ENCODE measurements around the gene SLC25A13.

The SLC25A13 gene

GRCh38 chr7:96224685-96225084 lies 97.2 kb downstream of the SLC25A13 start:
- H3K27ac Mint-ChIP-seq = no peak overlapping the region
- no peak for DNase-seq (ENCODE audit: low spot score in 2 of 2)
- H3K4me3 Mint-ChIP-seq = no peak overlapping the region
- no peaks in the 10 kb centered on the region for H3K4me1 Mint-ChIP-seq
- ATAC-seq = peak; percentile 43
- H3K9me3 Mint-ChIP-seq = no peaks in the 10 kb centered on the region
- no peaks in the 10 kb centered on the region for H3K36me3 Mint-ChIP-seq

GRCh38 chr7:96224073-96224472 lies 97.8 kb downstream of the SLC25A13 start:
- ATAC-seq = no peak
- no peak for DNase-seq (ENCODE audit: low spot score in 2 of 2)
- H3K4me3 Mint-ChIP-seq = no peak overlapping the region
- no peak overlapping the region for H3K27ac Mint-ChIP-seq
- H3K36me3 Mint-ChIP-seq = no peaks in the 10 kb centered on the region
- no peaks in the 10 kb centered on the region for H3K9me3 Mint-ChIP-seq
- H3K4me1 Mint-ChIP-seq = no peaks in the 10 kb centered on the region

GRCh38 chr7:96221888-96222287 lies 100.0 kb downstream of the SLC25A13 start:
- DNase-seq (ENCODE audit: low spot score in 2 of 2) (no peak), ATAC-seq (no peak)
- no peaks in the 10 kb centered on the region for H3K36me3 Mint-ChIP-seq
- H3K9me3 Mint-ChIP-seq = no peaks in the 10 kb centered on the region
- no peaks in the 10 kb centered on the region for H3K4me1 Mint-ChIP-seq
- H3K27ac Mint-ChIP-seq = no peak overlapping the region
- no peak overlapping the region for H3K4me3 Mint-ChIP-seq

GRCh38 chr7:96219378-96220130 lies 102.3 kb downstream of the SLC25A13 start:
- Mint-ChIP-seq H3K4me1 (no peaks in the 10 kb centered on the region), H3K4me3 (no peak overlapping the region), H3K9me3 (peaks cover 3% of the 10 kb centered on the region), H3K27ac (no peak overlapping the region), H3K36me3 (no peaks in the 10 kb centered on the region)
- no peak for ATAC-seq
- no peak for DNase-seq (ENCODE audit: low spot score in 2 of 2)

- DNase-seq (ENCODE audit: low spot score in 2 of 2) (no peak), ATAC-seq (no peak)
- no peak overlapping the region for H3K4me3 Mint-ChIP-seq
- H3K36me3 Mint-ChIP-seq = no peaks in the 10 kb centered on the region
- peaks cover 3% of the 10 kb centered on the region for H3K9me3 Mint-ChIP-seq
- H3K4me1 Mint-ChIP-seq = no peaks in the 10 kb centered on the region
- H3K27ac Mint-ChIP-seq = no peak overlapping the region
Measured at GRCh38 chr7:96218664-96219243, 103.1 kb downstream of the SLC25A13 start.

- DNase-seq (ENCODE audit: low spot score in 2 of 2) = no peak
- Mint-ChIP-seq H3K9me3 (peaks cover 3% of the 10 kb centered on the region), H3K4me1 (no peaks in the 10 kb centered on the region), H3K27ac (no peak overlapping the region), H3K4me3 (no peak overlapping the region), H3K36me3 (no peaks in the 10 kb centered on the region)
- ATAC-seq = no peak
Measured at GRCh38 chr7:96217147-96217546, 104.8 kb downstream of the SLC25A13 start.

- no peak overlapping the region for H3K4me3 Mint-ChIP-seq
- no peaks in the 10 kb centered on the region for H3K4me1 Mint-ChIP-seq
- no peaks in the 10 kb centered on the region for H3K36me3 Mint-ChIP-seq
- H3K27ac Mint-ChIP-seq = no peak overlapping the region
- DNase-seq (ENCODE audit: low spot score in 2 of 2) (no peak), ATAC-seq (no peak)
- peaks cover 3% of the 10 kb centered on the region for H3K9me3 Mint-ChIP-seq
Measured at GRCh38 chr7:96216373-96216772, 105.5 kb downstream of the SLC25A13 start.

- H3K9me3 Mint-ChIP-seq = peaks cover 3% of the 10 kb centered on the region
- H3K27ac Mint-ChIP-seq = no peak overlapping the region
- no peak for ATAC-seq
- H3K4me1 Mint-ChIP-seq = no peaks in the 10 kb centered on the region
- peaks cover 5% of the 10 kb centered on the region for H3K36me3 Mint-ChIP-seq
- DNase-seq (ENCODE audit: low spot score in 2 of 2) = no peak
- no peak overlapping the region for H3K4me3 Mint-ChIP-seq
Measured at GRCh38 chr7:96212474-96212873, 109.4 kb downstream of the SLC25A13 start.

GRCh38 chr7:96211954-96212353 lies 109.9 kb downstream of the SLC25A13 start:
- DNase-seq (ENCODE audit: low spot score in 2 of 2) = no peak
- H3K27ac Mint-ChIP-seq = no peak overlapping the region
- peaks cover 5% of the 10 kb centered on the region for H3K36me3 Mint-ChIP-seq
- H3K9me3 Mint-ChIP-seq = peaks cover 3% of the 10 kb centered on the region
- no peaks in the 10 kb centered on the region for H3K4me1 Mint-ChIP-seq
- no peak for ATAC-seq
- no peak overlapping the region for H3K4me3 Mint-ChIP-seq

GRCh38 chr7:96205665-96206064 lies 116.2 kb downstream of the SLC25A13 start:
- no peak overlapping the region for H3K4me3 Mint-ChIP-seq

GRCh38 chr7:96204601-96205000 lies 117.3 kb downstream of the SLC25A13 start:
- DNase-seq (ENCODE audit: low spot score in 2 of 2) = no peak
- ATAC-seq = no peak
- Mint-ChIP-seq H3K27ac (no peak overlapping the region), H3K36me3 (peaks cover 5% of the 10 kb centered on the region), H3K4me1 (no peaks in the 10 kb centered on the region), H3K9me3 (no peaks in the 10 kb centered on the region), H3K4me3 (no peak overlapping the region)

More at GRCh38 chr7:96205665-96206064, 116.2 kb downstream of the SLC25A13 start:
- Mint-ChIP-seq H3K4me1 (no peaks in the 10 kb centered on the region), H3K36me3 (peaks cover 5% of the 10 kb centered on the region), H3K27ac (no peak overlapping the region), H3K9me3 (no peaks in the 10 kb centered on the region)
- DNase-seq (ENCODE audit: low spot score in 2 of 2) (no peak), ATAC-seq (no peak)

- no peaks in the 10 kb centered on the region for H3K4me1 Mint-ChIP-seq
- ATAC-seq (no peak), DNase-seq (ENCODE audit: low spot score in 2 of 2) (no peak)
- H3K9me3 Mint-ChIP-seq = no peaks in the 10 kb centered on the region
- H3K4me3 Mint-ChIP-seq = no peak overlapping the region
- no peak overlapping the region for H3K27ac Mint-ChIP-seq
- no peaks in the 10 kb centered on the region for H3K36me3 Mint-ChIP-seq
Measured at GRCh38 chr7:96203786-96204185, 118.1 kb downstream of the SLC25A13 start.

GRCh38 chr7:96202102-96202501 lies 119.8 kb downstream of the SLC25A13 start:
- no peaks in the 10 kb centered on the region for H3K36me3 Mint-ChIP-seq
- no peaks in the 10 kb centered on the region for H3K9me3 Mint-ChIP-seq
- no peak for DNase-seq (ENCODE audit: low spot score in 2 of 2)
- no peak for ATAC-seq
- no peak overlapping the region for H3K4me3 Mint-ChIP-seq
- H3K4me1 Mint-ChIP-seq = no peaks in the 10 kb centered on the region
- H3K27ac Mint-ChIP-seq = no peak overlapping the region

GRCh38 chr7:96200740-96201139 lies 121.2 kb downstream of the SLC25A13 start:
- no peak for ATAC-seq
- Mint-ChIP-seq H3K36me3 (no peaks in the 10 kb centered on the region), H3K27ac (no peak overlapping the region), H3K9me3 (no peaks in the 10 kb centered on the region), H3K4me3 (no peak overlapping the region), H3K4me1 (no peaks in the 10 kb centered on the region)
- DNase-seq (ENCODE audit: low spot score in 2 of 2) = no peak

GRCh38 chr7:96199421-96199820 lies 122.5 kb downstream of the SLC25A13 start:
- no peak for DNase-seq (ENCODE audit: low spot score in 2 of 2)
- H3K4me1 Mint-ChIP-seq = peaks cover 4% of the 10 kb centered on the region
- no peak overlapping the region for H3K27ac Mint-ChIP-seq
- H3K4me3 Mint-ChIP-seq = no peak overlapping the region
- no peaks in the 10 kb centered on the region for H3K9me3 Mint-ChIP-seq
- no peaks in the 10 kb centered on the region for H3K36me3 Mint-ChIP-seq
- ATAC-seq = no peak

- DNase-seq (ENCODE audit: low spot score in 2 of 2) = no peak
- H3K4me1 Mint-ChIP-seq = peaks cover 4% of the 10 kb centered on the region
- no peaks in the 10 kb centered on the region for H3K36me3 Mint-ChIP-seq
- H3K9me3 Mint-ChIP-seq = no peaks in the 10 kb centered on the region
- H3K27ac Mint-ChIP-seq = no peak overlapping the region
- no peak overlapping the region for H3K4me3 Mint-ChIP-seq
- no peak for ATAC-seq
Measured at GRCh38 chr7:96198047-96198636, 123.8 kb downstream of the SLC25A13 start.
